ENCODE measurements around the gene CCDC50.

DNA sequence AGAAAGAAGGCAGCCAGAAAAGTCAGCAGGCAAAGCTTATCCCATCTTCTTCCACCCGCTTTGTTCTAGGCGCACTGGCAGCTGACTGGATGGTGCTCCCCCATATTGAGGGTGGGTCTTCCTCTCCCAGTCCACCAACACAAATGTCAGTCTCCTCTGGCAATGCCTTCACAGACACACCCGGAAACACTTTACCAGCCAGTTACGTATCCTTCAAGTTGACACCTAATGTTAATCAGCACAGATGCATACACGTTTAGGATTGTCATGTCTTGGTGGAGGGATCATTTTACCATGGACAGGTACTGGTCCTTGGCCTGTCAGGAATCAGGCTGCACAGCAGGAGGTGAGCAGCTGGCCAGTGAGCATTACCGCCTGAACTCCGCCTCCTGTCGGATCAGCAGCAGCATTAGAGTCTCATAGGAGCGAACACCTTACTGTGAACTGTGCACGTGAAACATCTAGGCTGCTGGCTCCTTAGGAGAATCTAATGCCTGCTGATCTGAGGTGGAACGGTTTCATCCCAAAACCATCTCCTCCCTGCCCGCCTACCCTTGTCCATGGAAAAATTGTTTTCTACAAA, 72.7 kb downstream of the CCDC50 start:
- TF ChIP-seq CTCF (IDR thresholded peaks at IDR 0.05), result no peak
- no peak for TF ChIP-seq POLR2A (IDR thresholded peaks at IDR 0.05)

All from upper lobe of left lung (tissue), 4 donors.